NCI-H1436 treated with DMSO at 0.1 percent for 48 hours (cell line): ENCODE data around the gene ATOSA.
A peak's percentile ranks its signal among the peaks of the same experiment; 100 is the strongest.

ENCODE experiments used
- DNase-seq: peaks from one replicate; lab custom pipeline; 2025; lab: John Stamatoyannopoulos, UW

ATOSA gene

DNA sequence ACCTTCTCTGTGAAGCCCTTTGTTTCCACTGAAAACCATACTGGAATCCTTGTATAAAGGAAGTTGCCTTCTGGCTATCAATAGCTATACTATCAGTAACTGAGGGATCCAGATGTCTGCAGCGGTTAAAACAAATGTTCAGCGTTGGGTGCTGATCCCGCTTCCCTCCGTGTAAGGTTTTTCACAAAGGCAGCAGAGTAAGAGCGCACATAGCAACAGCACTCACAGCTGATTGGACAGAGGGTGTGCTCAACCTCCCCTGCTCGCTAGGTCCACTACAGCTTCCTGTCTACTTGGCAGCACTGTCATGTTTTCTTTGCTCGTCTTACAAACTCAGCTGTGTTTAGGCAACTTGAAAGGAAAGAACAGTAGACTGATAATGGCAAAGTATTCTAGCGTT lies 27.3 kb downstream of the ATOSA start:
- peak; percentile 59 for DNase-seq

DNA sequence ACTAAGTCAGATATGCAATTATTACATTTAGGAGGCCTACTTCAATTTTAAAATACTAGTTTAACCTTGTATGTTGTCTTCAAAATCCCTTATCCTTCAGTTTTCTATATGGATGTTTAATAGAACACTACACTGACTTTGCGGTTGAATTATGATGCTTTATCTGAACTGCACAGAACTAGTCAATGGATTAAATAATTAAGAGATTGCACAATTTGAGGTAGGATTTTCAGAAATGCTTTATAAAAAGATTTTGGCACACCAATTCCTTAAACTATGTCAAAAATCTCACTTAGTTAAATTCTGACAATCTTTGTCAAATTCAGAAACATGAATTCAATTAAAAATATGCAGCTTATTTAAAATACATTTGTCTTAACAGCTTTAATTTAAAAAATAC lies 28.1 kb downstream of the ATOSA start:
- DNase-seq, result no peak

DNA sequence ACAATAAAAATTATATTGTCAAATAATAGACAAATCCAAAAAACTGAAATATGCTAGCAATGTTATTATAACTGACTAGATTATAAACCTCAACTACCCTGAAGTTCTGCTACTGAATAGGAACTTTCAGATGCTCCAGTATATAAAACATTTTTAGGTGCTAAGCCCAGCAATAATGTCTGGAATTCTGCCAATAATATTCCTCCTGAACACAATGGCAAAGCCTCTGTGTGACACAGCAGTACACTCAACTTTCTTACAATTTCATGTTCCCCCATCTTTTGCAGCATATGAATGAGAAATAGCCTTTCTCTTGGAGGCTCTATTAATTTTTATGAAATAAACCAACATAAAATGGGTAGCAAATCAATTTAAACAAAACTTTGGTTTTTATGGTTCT lies 29.5 kb downstream of the ATOSA start:
- no peak for DNase-seq

DNA sequence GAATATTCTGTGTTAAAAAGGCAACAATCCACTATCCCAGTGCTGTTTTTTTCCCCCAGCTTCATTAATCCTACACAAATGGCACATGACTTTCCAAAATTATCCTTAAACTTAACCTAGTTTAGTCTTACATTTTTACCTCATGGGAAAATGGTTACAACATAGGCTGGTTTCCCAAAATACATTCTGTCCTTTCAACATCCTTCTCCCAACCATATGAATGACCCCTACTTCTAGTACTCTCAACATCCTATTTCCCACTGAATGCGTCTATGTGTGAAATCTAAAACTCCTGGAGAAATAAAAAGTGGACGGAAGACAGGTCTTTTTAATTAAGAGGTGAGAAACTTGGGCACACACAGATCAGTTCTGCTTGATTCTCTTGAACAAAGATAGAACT lies 33.3 kb downstream of the ATOSA start:
- DNase-seq, result no peak

DNA sequence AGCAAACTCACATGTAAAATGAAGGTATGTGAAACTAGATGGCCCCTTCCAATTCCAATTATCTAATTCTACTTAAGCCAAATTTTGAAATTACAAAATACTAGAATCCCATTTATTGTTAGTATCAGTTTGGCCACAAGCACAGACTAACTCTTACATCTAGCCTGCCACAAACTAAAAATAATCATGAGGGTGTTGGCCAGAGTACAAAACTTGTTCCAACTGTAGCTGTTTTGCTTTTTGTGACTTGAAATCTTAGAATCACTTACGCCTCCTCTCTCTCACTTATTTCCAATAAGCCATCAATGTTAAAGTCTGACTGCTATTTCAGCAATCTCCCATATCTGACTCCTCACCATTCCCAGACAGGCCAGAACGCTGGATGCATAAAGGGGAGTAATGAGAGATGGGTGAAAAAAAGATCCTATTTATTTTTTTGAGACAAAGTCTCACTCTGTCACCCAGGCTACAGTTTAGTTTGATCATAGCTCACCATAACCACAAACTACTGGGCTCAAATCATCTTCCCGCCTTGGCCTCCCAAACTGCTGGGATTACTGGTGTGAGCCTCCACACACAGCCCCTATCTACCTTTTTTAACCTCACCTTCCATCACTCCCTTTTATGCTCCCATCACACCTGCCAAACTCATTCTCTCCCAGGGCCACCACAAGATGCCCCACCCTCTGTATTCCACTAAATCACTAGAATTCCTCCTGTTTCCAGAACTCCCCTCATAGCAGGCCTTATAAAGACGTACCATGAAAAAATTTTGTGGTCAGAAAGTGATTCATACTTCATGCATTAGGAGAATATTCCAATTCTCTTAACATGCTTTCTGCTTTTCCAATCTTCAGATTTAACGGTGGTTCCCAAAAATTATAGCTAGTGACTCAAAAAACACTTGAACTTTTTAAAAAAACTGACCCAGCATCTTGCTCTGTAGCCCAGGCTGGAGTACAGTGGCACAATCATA lies 36.5 kb downstream of the ATOSA start:
- no peak for DNase-seq

DNA sequence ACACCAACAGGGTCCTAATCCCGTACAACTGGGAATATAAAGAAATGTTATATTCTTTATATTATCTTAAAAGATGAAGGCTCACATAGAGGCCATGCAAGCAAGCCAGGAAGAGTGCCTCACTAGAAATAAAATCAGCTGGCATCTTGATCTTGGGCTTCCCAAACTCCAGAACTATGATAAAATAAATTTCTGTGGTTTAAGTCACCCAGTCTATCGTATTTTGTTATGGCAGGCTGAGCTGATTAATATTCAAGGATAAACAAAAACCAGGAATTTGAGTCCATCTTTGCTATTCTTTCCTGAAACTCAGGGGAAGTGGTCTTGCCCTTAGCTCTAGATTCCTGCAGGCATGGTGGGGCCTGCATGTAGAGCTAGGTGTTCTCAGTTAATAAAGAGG lies 42.7 kb downstream of the ATOSA start:
- DNase-seq, result no peak

DNA sequence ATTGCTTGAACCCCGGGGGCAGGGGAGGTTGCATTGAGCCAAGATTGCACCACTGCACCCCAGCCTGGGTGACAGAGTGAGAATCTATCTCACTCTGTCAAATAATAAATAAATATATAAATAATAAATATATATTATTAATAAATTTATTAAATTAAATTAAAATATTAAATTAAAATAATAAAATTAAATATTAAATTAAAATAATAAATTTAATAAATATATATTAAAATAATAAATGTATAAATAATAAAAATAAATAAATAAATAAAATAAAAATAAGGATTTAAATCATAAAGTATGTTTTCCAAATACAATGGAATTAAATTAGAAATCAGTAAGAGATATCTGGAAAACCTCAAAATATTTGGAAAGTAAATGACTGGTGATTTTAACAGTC lies 43.3 kb downstream of the ATOSA start:
- no peak for DNase-seq
